GM23338 (cell line): Measurements from ENCODE around the gene KLRK1. TPM values are rescaled to one million over a fixed set of nuclear protein-coding genes. Genes with fewer than 3 reads are reported as not detected.
"Not testable (repeated sequence)": the region's sequence is repeated elsewhere in the genome, so short reads cannot be mapped to it uniquely, and the experiment has no call there.

ENCODE experiments used
- ATAC-seq: fragments of 200-7000 bp; cut with Tn5 transposase; 3 replicates; pipeline ENCODE4 v1.9.1; 2020
- DNase-seq: peaks from one replicate; pipeline ENCODE4 v3.0.0-alpha.2; 2015; ENCODE audit warnings: low spot score
- H2AFZ ChIP-seq: fragments of 200-600 bp; sonication (generic); 2 replicates; pipeline ENCODE4 v1.8.0; 2016; ENCODE audit warnings: antibody characterized with exemption, mild to moderate bottlenecking, moderate library complexity
- H3F3A ChIP-seq: fragments of 200-600 bp; sonication (generic); replicated peaks from 2 replicates; pipeline ENCODE4 v1.8.0; 2017; ENCODE audit warnings: antibody characterized with exemption, mixed run types, low read depth
- H3K27ac ChIP-seq: fragments of 200-600 bp; sonication (generic); 2 replicates; pipeline ENCODE4 v1.6.1; 2016; ENCODE audit warnings: low read depth
- H3K27me3 ChIP-seq: fragments of 200-600 bp; sonication (generic); 2 replicates; pipeline ENCODE4 v1.8.0; 2016; ENCODE audit warnings: mild to moderate bottlenecking, mixed run types, moderate library complexity; ENCODE audit not compliant: insufficient read depth
- H3K36me3 ChIP-seq: fragments of 200-600 bp; sonication (generic); 2 replicates; pipeline ENCODE4 v1.8.0; 2016; ENCODE audit warnings: mild to moderate bottlenecking; ENCODE audit not compliant: insufficient read depth
- H3K4me1 ChIP-seq: fragments of 200-600 bp; sonication (generic); 2 replicates; pipeline ENCODE4 v1.8.0; 2016; ENCODE audit warnings: mild to moderate bottlenecking, moderate library complexity; ENCODE audit not compliant: insufficient read depth
- H3K4me2 ChIP-seq: fragments of 200-600 bp; sonication (generic); 2 replicates; pipeline ENCODE4 v1.7.1; 2017; ENCODE audit warnings: mixed run types
- H3K4me3 ChIP-seq: fragments of 200-600 bp; sonication (generic); 2 replicates; pipeline ENCODE4 v1.6.1; 2016; ENCODE audit warnings: mixed run types
- H3K79me2 ChIP-seq: fragments of 200-600 bp; sonication (generic); replicated peaks from 2 replicates; pipeline ENCODE4 v1.8.0; 2017; ENCODE audit warnings: mild to moderate bottlenecking; ENCODE audit not compliant: insufficient read depth
- H3K9me2 ChIP-seq: fragments of 200-600 bp; sonication (generic); 2 replicates; pipeline ENCODE4 v1.8.0; 2017; ENCODE audit not compliant: insufficient read depth
- H4K20me1 ChIP-seq: fragments of 200-600 bp; sonication (generic); replicated peaks from 2 replicates; pipeline ENCODE4 v1.8.0; 2017; ENCODE audit warnings: mild to moderate bottlenecking; ENCODE audit not compliant: insufficient read depth
- H3K27ac Mint-ChIP-seq: 2 replicates; pipeline ENCODE4 v1.8.0; 2020; ENCODE audit warnings: inconsistent platforms, mild to moderate bottlenecking, moderate library complexity, mixed read lengths
- H3K27me3 Mint-ChIP-seq: 3 replicates; pipeline ENCODE4 v1.8.0; 2022; ENCODE audit warnings: low read depth, mild to moderate bottlenecking, moderate library complexity, mixed read lengths, inconsistent platforms; ENCODE audit not compliant: insufficient read depth, poor library complexity
- H3K36me3 Mint-ChIP-seq: 3 replicates; pipeline ENCODE4 v1.8.0; 2021; ENCODE audit warnings: low read depth, mild to moderate bottlenecking, inconsistent platforms, moderate library complexity, mixed read lengths
- H3K4me1 Mint-ChIP-seq: 3 replicates; pipeline ENCODE4 v1.8.0; 2020; ENCODE audit warnings: mild to moderate bottlenecking, inconsistent platforms, mixed read lengths
- H3K4me3 Mint-ChIP-seq: 3 replicates; pipeline ENCODE4 v1.8.0; 2021; ENCODE audit warnings: moderate library complexity, mild to moderate bottlenecking, inconsistent platforms, mixed read lengths
- H3K9me3 Mint-ChIP-seq: 3 replicates; pipeline ENCODE4 v1.8.0; 2020; ENCODE audit warnings: moderate library complexity, mild to moderate bottlenecking, inconsistent platforms, mixed read lengths
- polyA plus RNA-seq: library from polyadenylated mRNA; unstranded; fragments of >200 nt; fragmentation: Nextera tagmentation; extraction: Ambion mirVana; gene quantifications from 2 replicates; pipeline ENCODE4 v1.2.1, GENCODE V29; 2016
- total RNA-seq: library from RNA; depleted of rRNA; stranded (reverse); fragments of >200 nt; shearing (Covaris generic); gene quantifications from 2 replicates; pipeline ENCODE4 v1.2.3, GENCODE V29; 2014; rRNA removed

The KLRK1 gene
- total and polyA plus RNA-seq, 2 experiments from 2014 or later: not detected

DNA sequence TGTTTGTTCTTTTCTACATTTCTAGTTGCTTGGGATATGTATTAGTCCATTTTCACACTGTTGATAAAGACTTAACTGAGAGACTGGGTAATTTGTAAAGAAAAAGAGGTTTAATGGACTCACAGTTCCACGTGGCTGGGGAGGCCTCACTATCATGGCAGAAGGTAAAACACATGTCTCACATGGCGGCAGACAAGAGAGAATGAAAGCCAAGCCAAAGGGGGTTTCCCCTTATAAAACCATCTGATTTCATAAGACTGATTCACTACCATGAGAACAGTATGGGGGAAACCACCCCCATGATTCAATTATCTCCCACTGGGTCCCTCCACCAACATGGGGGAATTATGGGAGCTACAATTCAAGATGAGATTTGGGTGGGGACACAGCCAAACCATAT lies 61.1 kb downstream of the KLRK1 start:
- not testable (repeated sequence) for H4K20me1 ChIP-seq, H3K27ac Mint-ChIP-seq, H3K27me3 ChIP-seq, H3K4me1 Mint-ChIP-seq, H2AFZ ChIP-seq, H3K4me2 ChIP-seq, H3K27me3 Mint-ChIP-seq, H3K9me2 ChIP-seq, H3K36me3 Mint-ChIP-seq, H3K4me1 ChIP-seq, H3K27ac ChIP-seq, H3K4me3 Mint-ChIP-seq, H3K4me3 ChIP-seq, H3K79me2 ChIP-seq, H3K9me3 Mint-ChIP-seq, ATAC-seq, H3K36me3 ChIP-seq, DNase-seq, H3F3A ChIP-seq

Other genes with a start within 250 kb of the KLRK1 start
- not detected in 2 replicates for gene OLR1, start 217.9 kb downstream of the KLRK1 start, total RNA-seq
- not detected in 2 replicates for gene OLR1, start 217.9 kb downstream of the KLRK1 start, polyA plus RNA-seq
- not detected in 2 replicates for gene TMEM52B, start 211.0 kb downstream of the KLRK1 start, total RNA-seq
- not detected in 2 replicates for gene TMEM52B, start 211.0 kb downstream of the KLRK1 start, polyA plus RNA-seq
- 60.9 and 77.8 TPM in 2 replicates for gene GABARAPL1, start 177.2 kb downstream of the KLRK1 start, total RNA-seq
- 35.7 and 36.5 TPM in 2 replicates for gene GABARAPL1, start 177.2 kb downstream of the KLRK1 start, polyA plus RNA-seq
- 0.03 TPM in 1 of 2 replicates, not detected in the other for gene KLRD1, start 82.2 kb downstream of the KLRK1 start, total RNA-seq
- 0.02 and 0.27 TPM in 2 replicates for gene KLRD1, start 82.2 kb downstream of the KLRK1 start, polyA plus RNA-seq
- gene KLRC4, start 19.7 kb upstream of the KLRK1 start, total RNA-seq: not detected in 2 replicates
- not detected in 2 replicates for gene KLRC4, start 19.7 kb upstream of the KLRK1 start, polyA plus RNA-seq
- not detected in 2 replicates for gene KLRC3, start 30.6 kb upstream of the KLRK1 start, total RNA-seq
- gene KLRC3, start 30.6 kb upstream of the KLRK1 start, polyA plus RNA-seq: not detected in 2 replicates
- not detected in 2 replicates for gene KLRC2, start 46.0 kb upstream of the KLRK1 start, total RNA-seq
- not detected in 2 replicates for gene KLRC2, start 46.0 kb upstream of the KLRK1 start, polyA plus RNA-seq
- gene KLRC1, start 63.3 kb upstream of the KLRK1 start, total RNA-seq: not detected in 2 replicates
- not detected in 2 replicates for gene KLRC1, start 63.3 kb upstream of the KLRK1 start, polyA plus RNA-seq
- gene EIF2S3B, start 115.8 kb upstream of the KLRK1 start, total RNA-seq: 10.8 and 16.3 TPM in 2 replicates
- gene EIF2S3B, start 115.8 kb upstream of the KLRK1 start, polyA plus RNA-seq: 0.24 and 0.56 TPM in 2 replicates
- 25.1 and 38.5 TPM in 2 replicates for gene MAGOHB, start 223.6 kb upstream of the KLRK1 start, total RNA-seq
- 170 and 175 TPM in 2 replicates for gene MAGOHB, start 223.6 kb upstream of the KLRK1 start, polyA plus RNA-seq